ENCODE results near the gene NEU2. TPM values are rescaled to one million over a fixed set of nuclear protein-coding genes. Genes with fewer than 3 reads are reported as not detected.

NEU2 gene
- polyA plus RNA-seq, 2 of the 4 experiments (the other 2 are of a cell fraction): not detected

DNA sequence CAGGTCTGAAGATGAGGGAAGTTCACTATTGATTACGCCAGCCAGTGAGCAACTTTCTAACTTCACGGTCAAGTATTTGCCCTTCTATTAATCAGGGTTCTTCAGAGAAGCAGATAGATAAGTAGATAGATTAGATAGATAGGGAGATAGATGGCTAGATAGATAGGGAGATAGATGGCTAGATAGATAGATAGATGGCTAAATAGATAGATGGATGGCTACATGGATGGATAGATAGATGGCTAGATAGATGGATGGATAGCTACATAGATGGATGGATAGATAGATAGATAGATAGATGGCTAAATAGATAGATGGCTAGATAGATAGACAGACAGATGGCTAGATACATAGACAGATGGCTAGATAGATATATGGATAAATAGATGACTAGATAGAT lies 22.9 kb downstream of the NEU2 start:
- H3K9me3 ChIP-seq: no peaks in the 10 kb centered on the region
- ChIA-PET CTCF (interaction anchor here (0.6 to 3.7 kb wide), 9 partner anchors 10 to 202 kb away, joined by 3 to 45 read pairs (median 5); no protein-coding TSS in a partner anchor), POLR2A (no interaction called here)
- WGBS (ENCODE audit: missing lambda C conversion rate): 90% methylated on average over 2 of the region's 2 CpGs
- TF ChIP-seq ESRRA (IDR thresholded peaks at IDR 0.05; ENCODE audit: borderline replicate concordance, low read length): no peak
- no peak for TF ChIP-seq TFCP2L1 (CRISPR knock-in tag; IDR thresholded peaks at IDR 0.05)
- TF ChIP-seq, protein P1, sequence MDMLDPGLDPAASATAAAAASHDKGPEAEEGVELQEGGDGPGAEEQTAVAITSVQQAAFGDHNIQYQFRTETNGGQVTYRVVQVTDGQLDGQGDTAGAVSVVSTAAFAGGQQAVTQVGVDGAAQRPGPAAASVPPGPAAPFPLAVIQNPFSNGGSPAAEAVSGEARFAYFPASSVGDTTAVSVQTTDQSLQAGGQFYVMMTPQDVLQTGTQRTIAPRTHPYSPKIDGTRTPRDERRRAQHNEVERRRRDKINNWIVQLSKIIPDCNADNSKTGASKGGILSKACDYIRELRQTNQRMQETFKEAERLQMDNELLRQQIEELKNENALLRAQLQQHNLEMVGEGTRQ (IDR thresholded peaks at IDR 0.05): no peak
- TF ChIP-seq EHF (CRISPR knock-in tag; IDR thresholded peaks at IDR 0.05): no peak
- TF ChIP-seq RAD21 (conservative IDR thresholded peaks at IDR 0.05 in 1 of 2, IDR thresholded peaks at IDR 0.05 in 1 of 2): no peak
- no peak for TF ChIP-seq MAFK (IDR thresholded peaks at IDR 0.05; ENCODE audit: partially characterized antibody)
- no peak for TF ChIP-seq HEYL (CRISPR knock-in tag; IDR thresholded peaks at IDR 0.05)
- no peak for TF ChIP-seq POLR2AphosphoS2 (conservative IDR thresholded peaks at IDR 0.05; ENCODE audit: low read length)
- no peak for TF ChIP-seq EHMT2 (IDR thresholded peaks at IDR 0.05; ENCODE audit: low read depth)
- TF ChIP-seq NFE2L2 (conservative IDR thresholded peaks at IDR 0.05; ENCODE audit: low read length): no peak
- TF ChIP-seq KDM1A (IDR thresholded peaks at IDR 0.05; ENCODE audit: low read depth): no peak
- TF ChIP-seq ZFP36 (IDR thresholded peaks at IDR 0.05; ENCODE audit: borderline replicate concordance, partially characterized antibody): no peak
- TF ChIP-seq, protein P2, sequence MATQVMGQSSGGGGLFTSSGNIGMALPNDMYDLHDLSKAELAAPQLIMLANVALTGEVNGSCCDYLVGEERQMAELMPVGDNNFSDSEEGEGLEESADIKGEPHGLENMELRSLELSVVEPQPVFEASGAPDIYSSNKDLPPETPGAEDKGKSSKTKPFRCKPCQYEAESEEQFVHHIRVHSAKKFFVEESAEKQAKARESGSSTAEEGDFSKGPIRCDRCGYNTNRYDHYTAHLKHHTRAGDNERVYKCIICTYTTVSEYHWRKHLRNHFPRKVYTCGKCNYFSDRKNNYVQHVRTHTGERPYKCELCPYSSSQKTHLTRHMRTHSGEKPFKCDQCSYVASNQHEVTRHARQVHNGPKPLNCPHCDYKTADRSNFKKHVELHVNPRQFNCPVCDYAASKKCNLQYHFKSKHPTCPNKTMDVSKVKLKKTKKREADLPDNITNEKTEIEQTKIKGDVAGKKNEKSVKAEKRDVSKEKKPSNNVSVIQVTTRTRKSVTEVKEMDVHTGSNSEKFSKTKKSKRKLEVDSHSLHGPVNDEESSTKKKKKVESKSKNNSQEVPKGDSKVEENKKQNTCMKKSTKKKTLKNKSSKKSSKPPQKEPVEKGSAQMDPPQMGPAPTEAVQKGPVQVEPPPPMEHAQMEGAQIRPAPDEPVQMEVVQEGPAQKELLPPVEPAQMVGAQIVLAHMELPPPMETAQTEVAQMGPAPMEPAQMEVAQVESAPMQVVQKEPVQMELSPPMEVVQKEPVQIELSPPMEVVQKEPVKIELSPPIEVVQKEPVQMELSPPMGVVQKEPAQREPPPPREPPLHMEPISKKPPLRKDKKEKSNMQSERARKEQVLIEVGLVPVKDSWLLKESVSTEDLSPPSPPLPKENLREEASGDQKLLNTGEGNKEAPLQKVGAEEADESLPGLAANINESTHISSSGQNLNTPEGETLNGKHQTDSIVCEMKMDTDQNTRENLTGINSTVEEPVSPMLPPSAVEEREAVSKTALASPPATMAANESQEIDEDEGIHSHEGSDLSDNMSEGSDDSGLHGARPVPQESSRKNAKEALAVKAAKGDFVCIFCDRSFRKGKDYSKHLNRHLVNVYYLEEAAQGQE (IDR thresholded peaks at IDR 0.05): no peak
- TF ChIP-seq, protein P3, sequence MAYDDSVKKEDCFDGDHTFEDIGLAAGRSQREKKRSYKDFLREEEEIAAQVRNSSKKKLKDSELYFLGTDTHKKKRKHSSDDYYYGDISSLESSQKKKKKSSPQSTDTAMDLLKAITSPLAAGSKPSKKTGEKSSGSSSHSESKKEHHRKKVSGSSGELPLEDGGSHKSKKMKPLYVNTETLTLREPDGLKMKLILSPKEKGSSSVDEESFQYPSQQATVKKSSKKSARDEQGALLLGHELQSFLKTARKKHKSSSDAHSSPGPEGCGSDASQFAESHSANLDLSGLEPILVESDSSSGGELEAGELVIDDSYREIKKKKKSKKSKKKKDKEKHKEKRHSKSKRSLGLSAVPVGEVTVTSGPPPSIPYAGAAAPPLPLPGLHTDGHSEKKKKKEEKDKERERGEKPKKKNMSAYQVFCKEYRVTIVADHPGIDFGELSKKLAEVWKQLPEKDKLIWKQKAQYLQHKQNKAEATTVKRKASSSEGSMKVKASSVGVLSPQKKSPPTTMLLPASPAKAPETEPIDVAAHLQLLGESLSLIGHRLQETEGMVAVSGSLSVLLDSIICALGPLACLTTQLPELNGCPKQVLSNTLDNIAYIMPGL (CRISPR knock-in tag; IDR thresholded peaks at IDR 0.05; ENCODE audit: borderline replicate concordance): no peak
- TF ChIP-seq ZNF302 (CRISPR knock-in tag; IDR thresholded peaks at IDR 0.05): no peak
- TF ChIP-seq, protein P4, sequence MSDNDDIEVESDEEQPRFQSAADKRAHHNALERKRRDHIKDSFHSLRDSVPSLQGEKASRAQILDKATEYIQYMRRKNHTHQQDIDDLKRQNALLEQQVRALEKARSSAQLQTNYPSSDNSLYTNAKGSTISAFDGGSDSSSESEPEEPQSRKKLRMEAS (IDR thresholded peaks at IDR 0.05): no peak
- TF ChIP-seq, protein P5, sequence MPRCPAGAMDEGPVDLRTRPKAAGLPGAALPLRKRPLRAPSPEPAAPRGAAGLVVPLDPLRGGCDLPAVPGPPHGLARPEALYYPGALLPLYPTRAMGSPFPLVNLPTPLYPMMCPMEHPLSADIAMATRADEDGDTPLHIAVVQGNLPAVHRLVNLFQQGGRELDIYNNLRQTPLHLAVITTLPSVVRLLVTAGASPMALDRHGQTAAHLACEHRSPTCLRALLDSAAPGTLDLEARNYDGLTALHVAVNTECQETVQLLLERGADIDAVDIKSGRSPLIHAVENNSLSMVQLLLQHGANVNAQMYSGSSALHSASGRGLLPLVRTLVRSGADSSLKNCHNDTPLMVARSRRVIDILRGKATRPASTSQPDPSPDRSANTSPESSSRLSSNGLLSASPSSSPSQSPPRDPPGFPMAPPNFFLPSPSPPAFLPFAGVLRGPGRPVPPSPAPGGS (IDR thresholded peaks at IDR 0.05): no peak
- TF ChIP-seq FOSL2 (IDR thresholded peaks at IDR 0.05): no peak
- TF ChIP-seq FOSL2 (CRISPR knock-in tag; IDR thresholded peaks at IDR 0.05): no peak
- TF ChIP-seq SREBF2 (IDR thresholded peaks at IDR 0.05): no peak
- H3K4me2 ChIP-seq: no peak overlapping the region
- DNase-seq (ENCODE audit: low read depth in 1 of 2, low spot score in 1 of 2) (no peak), FAIRE-seq (no peak), ATAC-seq (no peak)
- 0 out of 3 replicates have a peak, but pooled peaks cover 12% of the 10 kb centered on the region for H3K4me1 ChIP-seq
- H3K27ac ChIP-seq: no peak overlapping the region
- no peak overlapping the region for H3K4me3 ChIP-seq

Measured in A549 (cell line).